ENCODE measurements around the gene SRRM2.

SRRM2 gene

DNA sequence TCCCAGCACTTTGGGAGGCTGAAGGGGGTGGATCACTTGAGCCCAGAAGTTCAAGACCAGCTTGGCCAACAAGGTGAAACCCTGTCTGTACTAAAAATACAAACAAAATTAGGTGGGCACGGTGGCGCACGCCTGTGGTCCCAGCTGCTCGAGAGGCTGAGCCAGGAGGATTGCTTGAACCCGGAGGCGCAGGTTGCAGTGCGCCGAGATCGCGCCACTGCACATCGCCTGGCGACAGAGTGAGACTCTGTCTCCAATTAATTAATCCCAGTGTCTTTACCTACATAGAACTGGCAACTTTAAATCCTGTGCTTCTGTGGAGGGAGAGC lies 26.2 kb downstream of the SRRM2 start:
- DNase-seq = no peak

DNA sequence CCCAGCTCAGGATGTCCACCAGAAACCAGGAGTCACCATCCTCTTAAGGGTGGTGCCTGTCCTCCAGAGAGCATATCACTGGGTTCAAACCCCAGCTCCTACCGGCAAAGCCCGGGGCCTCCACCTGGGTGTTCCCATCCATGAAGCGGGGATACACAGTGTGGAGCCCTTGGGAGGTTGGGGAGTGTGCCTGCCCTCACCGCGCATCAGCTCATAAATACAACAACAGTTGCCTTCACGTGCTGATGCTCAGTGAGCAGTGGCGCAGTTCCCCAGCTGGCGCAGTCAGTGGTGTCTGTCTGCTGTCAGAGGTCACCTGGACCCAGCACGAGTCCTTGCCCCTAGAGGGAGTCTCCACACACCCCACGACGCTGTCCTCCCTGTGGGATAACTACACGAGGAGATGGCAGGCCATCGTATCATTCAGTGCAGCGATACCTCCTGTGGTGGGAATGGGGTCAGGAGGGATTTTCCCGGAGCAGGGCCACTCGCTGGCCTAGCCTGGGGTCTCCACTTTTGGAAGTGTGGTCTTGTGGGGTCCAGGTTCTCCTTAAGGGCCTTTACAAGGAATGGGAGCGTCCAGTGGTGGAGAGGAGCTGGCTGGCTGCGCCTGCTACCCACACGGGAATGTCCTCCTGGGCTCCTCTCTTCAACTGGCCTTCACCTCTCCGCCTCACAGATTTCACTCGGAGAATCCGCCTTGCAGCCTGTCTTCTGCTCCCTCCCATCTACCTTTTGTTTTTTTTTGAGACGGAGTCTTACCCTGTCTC lies 26.9 kb downstream of the SRRM2 start:
- DNase-seq = no peak

DNA sequence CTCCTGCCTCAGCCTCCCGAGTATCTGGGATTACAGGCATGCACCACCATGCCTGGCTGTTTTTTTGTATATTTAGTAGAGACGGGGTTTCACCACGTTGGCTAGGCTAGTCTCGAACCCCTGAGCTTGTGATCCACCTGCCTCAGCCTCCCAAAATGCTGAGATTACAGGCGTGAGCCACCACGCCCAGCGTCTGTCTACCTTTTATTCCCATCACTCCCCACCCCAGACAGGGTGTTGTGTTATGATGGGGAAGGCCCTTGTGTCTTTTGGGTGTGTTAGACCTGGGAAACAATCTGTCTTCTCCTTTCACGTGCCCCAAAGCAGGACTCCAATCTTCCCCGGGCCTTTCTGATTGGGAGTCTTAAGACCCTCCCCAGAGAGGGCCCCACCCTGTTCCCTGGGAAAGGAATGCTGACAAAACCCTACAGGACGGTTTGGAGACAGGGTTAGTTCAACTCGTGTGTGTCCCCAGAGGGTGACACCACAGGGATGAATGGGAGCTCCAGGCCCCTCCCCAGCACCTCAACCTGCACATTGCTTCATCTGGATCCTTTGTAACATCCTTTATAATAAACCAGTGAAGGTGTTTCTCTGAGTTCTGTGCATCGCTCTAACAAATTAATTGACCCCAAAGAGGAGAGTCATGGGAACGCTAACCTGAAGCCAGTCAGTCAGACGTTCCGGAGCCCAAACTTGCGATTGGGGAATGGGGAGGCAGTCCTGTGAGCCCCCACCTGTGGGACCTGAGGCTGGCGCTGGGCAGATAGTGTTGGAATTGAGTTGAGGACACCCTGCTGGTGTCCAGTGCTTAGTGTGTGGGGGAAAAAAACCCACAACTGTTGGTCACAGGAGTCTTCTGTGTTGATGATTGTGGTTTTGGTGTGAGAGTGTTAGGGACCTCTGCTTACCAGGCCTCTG lies 27.8 kb downstream of the SRRM2 start:
- no peak for DNase-seq

DNA sequence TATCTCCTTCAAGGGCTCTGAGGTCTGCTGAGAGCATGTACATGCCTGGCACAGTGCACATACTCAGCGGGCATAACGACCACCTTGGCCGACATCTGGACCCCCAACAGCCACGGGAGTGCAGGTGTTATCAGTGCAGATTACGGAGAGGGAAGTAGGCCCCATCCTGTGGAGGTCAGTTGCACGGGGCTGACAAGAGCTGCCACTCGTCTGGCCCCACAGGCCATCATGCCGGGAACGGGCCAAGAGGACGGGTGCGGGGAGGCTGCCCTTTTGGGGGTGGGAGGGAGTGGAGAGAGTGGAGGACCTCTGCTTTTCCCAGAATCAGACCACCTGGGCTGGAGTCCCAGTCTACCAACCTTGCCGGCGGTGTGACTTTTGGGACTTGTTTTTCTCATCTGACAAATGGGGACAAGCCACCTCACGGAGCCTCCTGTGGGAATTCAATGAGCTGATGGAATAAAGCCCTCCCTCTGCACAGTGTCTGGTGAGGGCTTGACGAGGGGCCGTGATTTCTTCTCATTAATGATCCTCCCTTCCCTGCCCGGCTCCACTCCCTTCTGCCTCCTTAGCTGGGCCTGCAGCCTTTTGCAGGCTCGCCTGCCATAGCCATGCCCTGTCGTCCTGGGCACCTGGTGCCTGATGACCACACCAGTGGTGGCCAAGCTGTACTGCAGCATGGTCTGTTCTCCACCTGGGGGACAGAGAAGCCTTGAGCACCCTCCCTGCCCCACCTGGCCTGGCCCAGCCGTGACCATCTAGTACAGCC lies 30.3 kb downstream of the SRRM2 start:
- DNase-seq = no peak

DNA sequence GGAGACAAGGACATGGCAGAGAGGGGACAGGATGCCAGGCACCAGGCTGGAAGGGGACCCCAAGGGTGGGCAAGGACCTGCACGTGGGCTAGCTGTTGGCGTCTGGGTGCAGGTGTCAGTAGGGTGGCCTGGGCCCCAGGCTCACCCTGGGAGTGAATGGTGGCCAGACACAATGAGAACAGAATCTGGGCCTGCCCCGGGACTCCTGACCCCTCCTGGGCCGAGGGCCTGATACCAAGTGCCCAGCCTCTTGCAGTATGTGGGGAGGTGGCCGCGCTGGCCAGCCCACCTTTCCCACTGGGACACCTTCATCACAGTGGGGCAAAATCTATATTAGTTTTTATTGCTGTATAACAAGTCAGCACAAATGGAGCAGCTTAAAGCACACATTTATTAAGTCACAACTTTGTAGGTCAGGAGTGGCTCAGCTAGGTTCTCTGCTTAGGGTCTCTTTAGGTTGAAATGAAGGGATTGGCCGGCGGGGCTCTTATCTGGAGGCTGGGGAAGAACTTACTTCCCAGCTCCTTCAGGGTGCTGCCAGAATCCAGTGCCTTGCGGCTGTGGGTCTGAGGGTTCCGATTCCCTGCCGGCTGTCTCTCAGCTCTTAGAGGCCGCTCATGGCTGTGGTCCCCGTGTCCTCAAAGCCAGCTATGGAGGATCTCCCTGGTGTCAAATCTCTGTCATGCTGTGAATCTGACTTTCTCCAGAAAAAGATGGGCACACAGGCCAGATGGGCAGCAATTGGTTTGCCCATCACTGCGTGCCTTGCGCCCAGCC lies 31.3 kb downstream of the SRRM2 start:
- no peak for DNase-seq

DNA sequence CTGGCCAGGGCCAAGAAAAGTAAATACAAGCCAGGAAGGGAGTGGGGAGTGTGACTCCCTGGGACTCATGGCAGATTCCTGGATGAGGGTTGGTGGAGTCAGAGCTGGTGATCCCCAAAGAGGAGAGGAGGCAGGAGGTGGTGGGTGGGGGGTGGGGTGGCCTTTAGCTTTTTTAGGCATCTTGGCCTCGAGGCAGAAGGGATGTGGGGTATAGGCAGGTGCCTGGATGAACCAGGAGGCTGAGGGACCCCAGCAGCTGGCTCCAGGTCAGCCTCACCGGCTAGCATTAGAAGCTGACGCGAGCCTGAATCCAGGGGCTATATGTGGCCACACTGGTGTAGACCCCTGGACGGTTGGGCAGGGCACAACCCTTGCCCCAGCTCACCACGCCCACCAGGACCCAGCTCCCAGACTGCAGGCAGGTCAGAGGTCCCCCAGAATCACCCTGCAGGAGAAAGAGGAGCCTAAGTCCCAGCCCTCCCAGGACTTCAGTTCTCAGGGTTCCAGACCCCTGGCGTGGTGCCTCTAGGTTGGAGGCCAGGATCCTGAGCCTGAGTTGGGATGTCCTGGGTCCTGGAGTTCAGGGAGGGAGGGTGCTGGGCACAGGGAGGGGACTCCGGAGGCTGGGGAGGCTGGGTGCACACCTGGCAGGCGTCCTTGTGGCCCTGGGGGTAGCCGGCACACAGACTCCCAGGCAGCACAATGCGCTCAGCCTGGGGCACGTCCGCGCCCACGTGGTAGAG lies 32.1 kb downstream of the SRRM2 start:
- DNase-seq = no peak

DNA sequence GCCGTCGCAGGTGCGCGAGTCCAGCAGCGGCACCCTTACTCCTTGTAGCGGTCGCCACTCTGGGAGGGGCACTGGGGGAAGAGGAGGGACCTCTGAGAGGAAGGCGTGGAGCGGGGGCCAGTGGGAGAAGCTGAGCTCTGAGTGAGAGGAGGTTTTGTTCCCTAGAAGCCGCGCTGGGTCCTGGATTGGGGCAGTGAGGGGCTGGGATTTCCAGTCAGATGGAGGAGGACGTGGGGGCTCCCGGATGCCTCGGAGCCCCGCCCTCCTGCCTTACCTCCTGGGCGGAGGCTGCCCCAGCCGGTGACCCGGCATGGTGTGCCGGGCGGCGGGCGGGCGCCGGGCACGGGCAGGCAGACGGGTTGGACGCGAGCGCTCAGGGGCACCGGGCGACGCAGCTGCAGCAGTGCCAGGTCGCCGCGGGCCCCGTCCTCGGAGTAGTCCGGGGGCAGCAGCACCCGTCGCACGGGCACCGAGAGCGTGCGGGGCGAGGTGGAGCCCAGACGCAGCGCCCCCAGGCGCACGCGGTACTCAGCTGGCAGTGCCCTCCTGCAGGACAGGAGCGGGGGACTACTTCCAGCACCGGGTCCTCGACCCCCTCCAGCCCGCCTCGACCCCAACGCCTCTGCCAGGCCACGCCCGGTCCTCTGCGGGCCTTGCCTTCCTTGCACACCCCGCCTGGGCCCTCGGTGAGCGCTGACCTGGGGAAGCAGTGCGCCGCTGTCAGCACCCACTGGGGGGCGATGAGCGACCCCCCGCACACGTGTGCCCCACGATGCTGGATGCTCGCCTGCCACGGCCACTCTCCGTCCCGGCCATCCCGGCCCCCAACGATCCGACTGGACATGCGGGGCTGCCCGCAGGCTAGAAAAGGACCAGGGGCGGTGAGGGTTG lies 32.9 kb downstream of the SRRM2 start:
- no peak for DNase-seq

DNA sequence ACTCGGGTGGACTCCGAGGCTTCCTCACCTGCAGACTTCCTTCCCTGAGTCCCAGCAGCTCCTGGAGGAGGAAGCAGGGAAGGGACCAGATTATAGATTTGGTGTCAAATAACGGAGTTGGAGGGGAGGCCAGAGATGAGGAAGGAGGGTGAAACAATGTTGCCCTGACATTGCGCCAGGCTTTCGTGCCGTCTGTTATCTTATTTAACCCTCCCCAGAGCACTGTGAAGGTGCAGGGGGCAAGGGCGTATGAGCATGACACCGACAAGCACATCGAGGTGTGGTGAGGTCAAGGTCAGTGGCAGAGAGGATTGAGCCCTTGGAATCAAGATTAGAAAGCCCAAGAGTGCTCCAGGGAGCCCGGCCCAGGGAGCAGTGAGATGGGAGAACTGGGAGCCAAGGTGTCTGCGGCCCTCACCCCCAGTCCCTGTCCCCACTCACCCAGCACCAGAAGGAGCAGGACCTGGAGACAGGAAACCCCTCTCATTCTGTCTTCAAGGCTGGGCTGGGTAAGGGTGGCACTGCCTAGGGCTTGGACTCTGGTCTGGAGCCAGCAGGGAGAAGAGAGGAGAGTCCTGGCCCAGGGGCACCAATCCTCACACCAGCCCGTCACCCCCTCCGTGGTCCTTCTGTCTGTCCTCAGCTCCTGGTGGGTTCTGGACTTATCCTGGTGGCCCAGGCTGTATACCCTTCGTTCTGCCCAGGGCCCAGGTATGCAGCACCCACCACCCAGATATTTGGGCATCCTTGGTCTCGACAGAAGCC lies 33.8 kb downstream of the SRRM2 start:
- DNase-seq = no peak

DNA sequence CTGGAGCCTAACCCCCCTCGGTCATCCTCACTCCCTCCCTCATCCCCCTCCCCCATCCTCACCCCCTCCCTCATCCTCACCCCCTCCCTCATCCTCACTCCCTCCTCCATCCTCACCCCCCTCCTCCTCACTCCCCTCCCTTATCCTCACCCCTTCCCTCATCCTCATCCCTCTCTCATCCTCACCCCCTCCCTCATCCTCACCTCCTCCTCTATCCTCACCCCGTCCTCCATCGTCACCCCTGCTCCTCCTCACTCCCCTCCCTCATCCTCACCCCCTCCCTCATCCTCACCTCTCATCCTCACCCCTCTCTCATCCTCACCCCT lies 34.4 kb downstream of the SRRM2 start:
- DNase-seq = no peak

DNA sequence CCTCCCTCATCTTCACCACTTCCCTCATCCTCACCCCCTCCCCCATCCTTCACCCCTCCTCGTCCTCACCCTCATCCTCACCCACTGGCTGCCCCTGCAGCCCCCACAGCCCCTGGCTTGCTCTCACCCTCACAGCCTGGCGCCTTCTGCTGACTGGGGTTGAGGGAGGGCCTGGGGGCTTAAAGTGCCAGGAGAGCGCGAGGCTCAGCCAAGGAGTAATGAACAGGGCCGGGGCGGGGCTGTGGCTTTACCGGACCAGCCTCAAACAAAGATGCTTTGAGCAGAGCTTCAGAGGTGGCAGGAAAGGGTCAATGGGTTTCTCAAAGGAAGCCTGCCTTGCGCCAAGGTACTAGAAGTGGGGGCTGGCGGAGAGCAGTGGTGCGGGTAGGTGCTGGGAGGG lies 35.0 kb downstream of the SRRM2 start, which contains the start of gene PRSS33:
Gene PRSS33 (minus strand): TSS at position 155 of the 400 bp plus-strand sequence. CDS start 1,013 bp downstream, outside the sequence.
- DNase-seq = no peak

DNA sequence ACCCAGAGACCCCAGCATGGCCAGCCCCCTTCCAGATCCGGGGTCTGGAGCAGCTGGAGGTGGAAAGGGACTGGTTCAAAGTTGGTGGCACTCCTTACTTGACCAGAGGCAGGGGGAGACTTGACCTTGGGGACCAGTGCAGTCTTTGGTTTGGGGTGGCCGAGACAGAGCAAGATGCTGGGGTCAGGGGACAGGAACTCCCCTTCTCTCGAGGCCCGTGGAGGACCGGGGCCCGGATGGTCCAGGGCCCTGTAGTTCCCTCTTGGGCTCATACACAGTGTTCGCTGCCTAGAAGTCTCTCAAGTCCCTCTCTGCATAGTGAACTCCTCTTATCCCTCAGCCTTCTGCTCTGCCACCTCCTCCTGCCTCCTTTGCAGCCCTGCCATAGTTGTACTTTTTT lies 35.5 kb downstream of the SRRM2 start:
- no peak for DNase-seq

DNA sequence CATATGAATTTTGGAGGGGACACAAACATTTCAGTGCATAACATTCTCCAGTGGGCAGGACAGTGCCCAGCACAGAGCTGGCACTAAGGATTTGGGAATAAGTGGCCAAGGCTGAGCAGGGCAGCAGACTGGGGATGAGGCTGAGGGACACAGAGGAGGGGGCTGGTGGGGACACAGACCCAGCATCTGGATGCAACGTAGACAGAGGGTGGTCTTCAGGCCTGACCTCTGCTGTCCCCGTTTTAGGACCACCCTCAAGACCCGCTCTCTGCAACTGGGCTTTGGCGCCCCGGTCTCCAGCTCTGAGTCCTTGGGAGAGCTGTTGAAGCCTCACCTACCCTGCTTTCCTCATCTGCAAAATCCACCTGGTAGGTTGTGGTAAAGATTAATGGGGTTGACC lies 38.2 kb downstream of the SRRM2 start:
- no peak for DNase-seq

DNA sequence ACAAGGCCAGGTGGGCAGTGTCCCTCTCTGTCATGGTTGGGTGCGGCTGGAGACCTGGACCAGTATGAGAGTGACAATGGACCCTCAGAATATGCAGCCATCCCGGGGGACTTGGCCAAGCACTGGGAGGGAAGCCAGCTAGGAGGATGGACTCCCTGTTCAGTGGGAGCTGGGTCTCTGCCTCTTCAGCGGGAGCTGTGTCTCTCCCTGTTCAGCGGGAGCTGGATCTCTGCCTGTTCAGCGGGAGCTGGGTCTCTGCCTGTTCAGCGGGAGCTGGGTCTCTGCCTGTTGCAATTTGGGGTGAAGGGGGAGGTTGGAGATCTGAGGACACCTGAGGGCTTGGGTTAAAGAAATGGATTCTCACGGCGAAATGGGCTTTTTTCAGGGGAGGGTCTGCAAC lies 38.7 kb downstream of the SRRM2 start:
- DNase-seq = no peak

DNA sequence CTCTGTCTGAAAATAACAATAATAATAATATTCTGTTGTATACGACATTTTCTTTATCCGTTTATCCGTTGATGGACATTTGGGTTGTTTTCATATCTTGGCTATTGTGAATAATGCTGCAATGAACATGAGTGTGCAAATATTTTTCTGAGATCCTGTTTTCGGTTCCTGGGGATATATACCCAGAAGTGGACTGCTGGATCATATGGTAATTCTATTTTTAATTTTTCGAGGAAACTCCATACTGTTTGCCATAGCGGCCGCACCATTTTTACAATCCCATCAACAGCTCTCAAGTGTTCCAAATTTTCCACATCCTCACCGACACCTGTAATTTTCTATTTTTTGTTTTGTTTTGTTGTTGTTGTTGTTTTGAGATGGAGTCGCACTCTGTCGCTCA lies 40.5 kb downstream of the SRRM2 start:
- DNase-seq = no peak

DNA sequence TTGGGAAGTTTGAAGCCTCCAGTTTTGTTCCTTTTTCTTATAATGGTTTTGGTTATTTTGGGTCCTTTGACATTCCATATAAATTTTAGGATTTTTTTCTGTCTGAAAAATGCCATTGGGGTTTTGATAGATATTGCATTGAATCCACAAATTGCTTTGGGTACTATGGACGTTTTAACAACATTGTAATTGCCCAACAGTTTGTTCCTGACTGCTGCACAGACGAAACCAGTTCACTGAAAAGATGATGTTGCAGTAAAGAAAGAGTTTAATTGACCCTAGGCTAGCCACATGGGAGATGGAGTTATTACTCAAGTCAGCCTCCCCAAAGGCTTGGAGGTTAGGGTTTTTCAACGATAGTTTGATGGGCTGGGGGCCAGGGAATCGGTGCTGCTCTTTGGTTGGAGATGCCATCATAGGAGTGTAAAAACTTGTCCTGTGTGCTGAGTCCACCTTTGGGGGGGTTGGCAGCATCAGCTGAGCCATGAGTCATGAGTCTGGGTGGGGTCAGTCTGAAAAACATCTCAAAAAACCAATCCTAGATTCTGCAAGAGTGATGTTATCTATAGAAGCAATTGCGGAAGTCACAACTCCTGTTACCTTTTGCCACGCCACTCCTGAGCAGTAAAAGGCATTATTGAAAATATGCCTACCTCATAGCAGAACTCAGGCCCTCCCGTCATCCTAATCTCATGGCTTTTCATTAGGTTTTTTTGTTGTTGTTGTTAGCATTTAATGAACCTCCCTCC lies 43.1 kb downstream of the SRRM2 start:
- no peak for DNase-seq

DNA sequence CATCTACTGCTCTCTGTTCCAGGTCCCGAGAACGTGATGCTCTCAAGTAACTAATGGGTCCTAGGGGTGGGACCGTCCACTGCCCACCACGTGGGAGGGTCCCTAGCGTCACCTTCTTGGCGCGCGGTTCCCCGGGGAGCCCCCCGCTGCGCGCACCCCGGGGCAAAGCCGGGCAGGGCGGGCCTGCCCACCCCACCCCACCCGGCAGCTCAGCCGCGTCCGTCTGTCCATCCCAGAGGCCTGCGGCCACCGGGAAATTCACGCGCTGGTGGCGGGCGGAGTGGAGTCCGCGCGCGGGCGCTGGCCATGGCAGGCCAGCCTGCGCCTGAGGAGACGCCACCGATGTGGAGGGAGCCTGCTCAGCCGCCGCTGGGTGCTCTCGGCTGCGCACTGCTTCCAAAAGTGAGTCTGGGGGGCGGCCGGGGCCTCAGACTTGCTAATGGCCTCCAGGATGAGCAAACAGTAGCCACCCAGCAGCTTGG lies 46.3 kb downstream of the SRRM2 start:
- no peak for DNase-seq

DNA sequence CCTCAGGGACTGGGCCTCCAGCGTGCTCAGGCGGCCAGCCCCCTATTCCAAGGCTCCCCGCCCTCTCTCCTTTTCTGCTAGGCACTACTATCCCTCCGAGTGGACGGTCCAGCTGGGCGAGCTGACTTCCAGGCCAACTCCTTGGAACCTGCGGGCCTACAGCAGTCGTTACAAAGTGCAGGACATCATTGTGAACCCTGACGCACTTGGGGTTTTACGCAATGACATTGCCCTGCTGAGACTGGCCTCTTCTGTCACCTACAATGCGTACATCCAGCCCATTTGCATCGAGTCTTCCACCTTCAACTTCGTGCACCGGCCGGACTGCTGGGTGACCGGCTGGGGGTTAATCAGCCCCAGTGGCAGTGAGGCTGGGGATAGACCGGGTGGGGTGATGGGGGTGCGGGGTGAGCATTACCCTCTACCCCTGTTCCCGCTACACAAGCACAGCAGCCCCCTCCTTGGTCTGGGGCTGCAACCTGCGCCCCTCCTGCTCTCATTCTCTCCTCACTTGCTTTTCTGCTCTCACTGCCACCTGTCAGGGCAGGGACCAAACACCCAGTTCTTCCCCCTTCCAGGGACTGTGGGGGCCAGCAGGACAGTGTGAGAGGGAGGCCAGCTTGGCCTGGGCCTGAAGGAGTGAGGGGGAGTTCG lies 46.9 kb downstream of the SRRM2 start:
- DNase-seq = no peak

DNA sequence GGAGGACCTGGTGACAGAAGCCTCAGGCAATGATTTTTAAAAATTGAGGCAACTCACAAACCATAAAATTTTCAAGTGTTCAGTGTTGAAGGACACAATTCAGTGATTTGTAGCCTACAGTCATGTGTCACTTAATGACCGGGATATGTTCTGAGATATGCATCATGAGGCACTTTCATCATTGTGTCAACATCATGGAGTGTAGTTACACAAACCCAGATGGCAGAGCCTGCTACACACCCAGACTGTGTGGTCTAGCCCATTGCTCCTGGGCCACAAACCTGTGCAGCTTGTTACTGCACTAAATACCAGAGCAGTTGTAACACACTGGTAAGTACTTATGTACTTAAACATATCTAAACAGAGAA lies 47.4 kb downstream of the SRRM2 start:
- no peak for DNase-seq

Measured in NCI-H1092 (cell line).